AG09309 (cell line): ENCODE data around the gene DLX6.

ENCODE experiments used
- DNase-seq: peaks from one replicate; pipeline ENCODE4 v3.0.0-alpha.2; 2010; ENCODE audit warnings: low read depth
- H3K4me3 ChIP-seq: 2 replicates; pipeline ENCODE4 v1.5.1; 2011; ENCODE audit warnings: mild to moderate bottlenecking, low read depth, low read length, moderate library complexity; ENCODE audit not compliant: control insufficient read depth
- TF ChIP-seq, protein P1 (sequence below): IDR thresholded peaks from 2 replicates; pipeline ENCODE4 v1.5.1; 2011; ENCODE audit warnings: mild to moderate bottlenecking, low read depth, low read length, inconsistent platforms; ENCODE audit not compliant: insufficient read depth, control insufficient read depth; ENCODE audit errors: missing control alignments

The DLX6 gene

DNA sequence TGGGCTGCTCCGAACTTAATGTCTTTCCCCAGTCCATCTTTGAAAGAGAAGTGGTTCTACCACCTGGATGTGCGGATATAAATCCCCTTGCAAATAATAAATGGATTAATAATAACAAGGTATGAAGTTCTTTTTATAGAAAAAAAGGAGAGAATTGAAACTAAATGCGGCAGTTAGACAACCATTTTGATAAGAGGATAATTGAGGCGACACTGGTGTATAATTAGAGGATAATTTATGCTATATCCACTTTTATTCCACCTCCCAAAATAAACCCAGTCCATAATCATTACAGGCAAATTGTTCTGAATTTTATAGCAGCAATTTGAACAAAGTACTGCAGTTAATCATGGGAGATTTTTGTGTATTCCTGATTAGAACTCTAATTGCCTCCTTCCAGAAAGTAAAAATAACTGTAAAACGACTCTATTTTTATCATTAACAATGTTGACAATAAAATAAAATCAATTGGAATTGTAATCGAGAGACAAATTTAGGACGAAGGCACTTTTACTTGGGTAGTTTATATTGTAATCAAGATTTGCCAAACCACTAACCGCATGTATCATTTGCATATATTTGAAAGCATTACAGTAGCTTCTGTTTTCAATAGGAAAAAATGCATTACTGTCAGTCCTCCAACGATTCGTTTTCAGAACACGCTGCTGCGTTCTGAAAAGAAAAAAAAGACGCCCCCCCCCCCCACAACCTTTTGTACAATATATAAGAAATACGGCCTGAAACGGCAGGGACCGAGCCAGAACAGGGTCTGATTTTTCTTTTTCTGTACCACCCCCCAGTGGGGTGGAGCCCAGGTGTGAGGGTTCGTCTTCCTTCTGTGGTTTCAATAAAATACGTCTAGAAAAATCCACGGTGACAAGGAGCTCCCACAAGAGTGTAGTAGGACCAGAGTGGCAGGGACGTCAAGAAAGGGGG lies 838 bp upstream of the DLX6 start:
- DNase-seq = no peak
- no peak overlapping the region for H3K4me3 ChIP-seq
- TF ChIP-seq, protein P1, sequence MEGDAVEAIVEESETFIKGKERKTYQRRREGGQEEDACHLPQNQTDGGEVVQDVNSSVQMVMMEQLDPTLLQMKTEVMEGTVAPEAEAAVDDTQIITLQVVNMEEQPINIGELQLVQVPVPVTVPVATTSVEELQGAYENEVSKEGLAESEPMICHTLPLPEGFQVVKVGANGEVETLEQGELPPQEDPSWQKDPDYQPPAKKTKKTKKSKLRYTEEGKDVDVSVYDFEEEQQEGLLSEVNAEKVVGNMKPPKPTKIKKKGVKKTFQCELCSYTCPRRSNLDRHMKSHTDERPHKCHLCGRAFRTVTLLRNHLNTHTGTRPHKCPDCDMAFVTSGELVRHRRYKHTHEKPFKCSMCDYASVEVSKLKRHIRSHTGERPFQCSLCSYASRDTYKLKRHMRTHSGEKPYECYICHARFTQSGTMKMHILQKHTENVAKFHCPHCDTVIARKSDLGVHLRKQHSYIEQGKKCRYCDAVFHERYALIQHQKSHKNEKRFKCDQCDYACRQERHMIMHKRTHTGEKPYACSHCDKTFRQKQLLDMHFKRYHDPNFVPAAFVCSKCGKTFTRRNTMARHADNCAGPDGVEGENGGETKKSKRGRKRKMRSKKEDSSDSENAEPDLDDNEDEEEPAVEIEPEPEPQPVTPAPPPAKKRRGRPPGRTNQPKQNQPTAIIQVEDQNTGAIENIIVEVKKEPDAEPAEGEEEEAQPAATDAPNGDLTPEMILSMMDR = no peak

DNA sequence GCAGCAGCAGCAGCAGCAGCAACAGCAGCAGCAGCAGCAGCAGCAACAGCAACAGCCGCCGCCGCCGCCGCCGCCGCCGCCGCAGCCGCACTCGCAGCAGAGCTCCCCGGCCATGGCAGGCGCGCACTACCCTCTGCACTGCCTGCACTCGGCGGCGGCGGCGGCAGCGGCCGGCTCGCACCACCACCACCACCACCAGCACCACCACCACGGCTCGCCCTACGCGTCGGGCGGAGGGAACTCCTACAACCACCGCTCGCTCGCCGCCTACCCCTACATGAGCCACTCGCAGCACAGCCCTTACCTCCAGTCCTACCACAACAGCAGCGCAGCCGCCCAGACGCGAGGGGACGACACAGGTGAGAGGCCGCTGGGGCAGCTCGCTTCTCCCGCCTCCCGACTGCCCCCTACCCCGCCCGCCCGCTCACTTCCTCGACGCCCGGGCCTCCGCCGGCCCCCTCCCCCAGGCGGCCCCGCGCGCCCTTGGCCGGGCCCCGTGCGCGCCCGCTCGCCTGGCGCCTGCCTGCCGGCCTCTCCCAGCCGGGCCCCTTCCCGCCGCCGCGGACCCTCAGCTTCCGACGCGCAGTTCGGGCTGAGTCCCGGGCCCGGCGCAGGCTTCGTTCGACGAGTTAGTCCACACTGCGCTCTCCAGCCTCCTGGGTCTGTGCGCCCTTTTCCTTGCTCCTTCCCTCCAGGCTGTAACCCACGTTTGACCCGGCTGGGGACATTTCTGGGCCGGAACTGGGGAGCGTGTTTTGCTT lies 882 bp downstream of the DLX6 start:
- no peak for DNase-seq
- peak overlapping the region; percentile 41 for H3K4me3 ChIP-seq
- TF ChIP-seq, protein P1 = no peak

DNA sequence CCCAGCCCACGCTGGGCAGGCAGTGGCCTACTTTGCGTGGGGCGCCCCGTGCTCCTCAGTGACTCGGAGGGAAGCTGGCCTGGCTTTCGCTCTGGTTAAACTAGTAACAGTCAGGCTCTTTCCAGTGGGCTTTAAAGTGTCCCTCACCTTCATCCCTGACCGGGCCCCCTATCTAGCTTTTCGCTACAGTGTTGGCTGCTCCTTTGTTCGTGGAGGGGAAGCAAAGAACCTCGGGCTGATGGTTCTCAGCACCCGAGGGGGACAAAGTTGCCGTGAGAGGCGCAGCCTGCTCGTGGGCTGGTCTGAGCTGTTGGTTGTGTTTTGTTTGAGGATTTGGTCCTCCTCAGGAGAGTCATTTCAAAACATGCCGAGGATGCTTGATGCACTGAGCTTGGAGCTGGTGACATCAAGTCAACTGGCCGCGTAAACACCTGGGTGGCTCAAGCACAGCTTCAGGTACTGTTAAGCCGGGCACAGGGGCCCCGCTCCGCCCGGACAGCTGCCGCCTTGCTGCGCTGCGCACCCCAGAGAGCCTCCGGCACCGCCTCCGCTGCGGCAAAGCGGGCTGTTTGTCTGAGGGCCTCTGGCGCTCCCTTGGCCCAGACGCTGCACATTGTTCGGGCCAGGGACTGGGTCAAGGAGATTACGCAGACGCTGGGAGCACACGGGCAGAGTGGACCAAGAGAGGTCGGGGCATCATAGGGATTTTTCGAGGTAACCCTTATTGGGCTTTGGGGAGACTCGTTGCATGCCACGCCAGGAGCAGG lies 1.6 kb downstream of the DLX6 start:
- TF ChIP-seq, protein P1 = no peak
- no peak for DNase-seq
- no peak overlapping the region for H3K4me3 ChIP-seq

DNA sequence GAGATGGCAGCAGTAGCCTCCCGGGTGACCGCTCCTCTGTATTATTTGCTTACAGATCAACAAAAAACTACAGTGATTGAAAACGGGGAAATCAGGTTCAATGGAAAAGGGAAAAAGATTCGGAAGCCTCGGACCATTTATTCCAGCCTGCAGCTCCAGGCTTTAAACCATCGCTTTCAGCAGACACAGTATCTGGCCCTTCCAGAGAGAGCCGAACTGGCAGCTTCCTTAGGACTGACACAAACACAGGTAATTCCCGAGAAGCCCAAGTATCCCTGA lies 2.2 kb downstream of the DLX6 start:
- H3K4me3 ChIP-seq = no peak overlapping the region
- DNase-seq = no peak
- TF ChIP-seq, protein P1 = no peak

DNA sequence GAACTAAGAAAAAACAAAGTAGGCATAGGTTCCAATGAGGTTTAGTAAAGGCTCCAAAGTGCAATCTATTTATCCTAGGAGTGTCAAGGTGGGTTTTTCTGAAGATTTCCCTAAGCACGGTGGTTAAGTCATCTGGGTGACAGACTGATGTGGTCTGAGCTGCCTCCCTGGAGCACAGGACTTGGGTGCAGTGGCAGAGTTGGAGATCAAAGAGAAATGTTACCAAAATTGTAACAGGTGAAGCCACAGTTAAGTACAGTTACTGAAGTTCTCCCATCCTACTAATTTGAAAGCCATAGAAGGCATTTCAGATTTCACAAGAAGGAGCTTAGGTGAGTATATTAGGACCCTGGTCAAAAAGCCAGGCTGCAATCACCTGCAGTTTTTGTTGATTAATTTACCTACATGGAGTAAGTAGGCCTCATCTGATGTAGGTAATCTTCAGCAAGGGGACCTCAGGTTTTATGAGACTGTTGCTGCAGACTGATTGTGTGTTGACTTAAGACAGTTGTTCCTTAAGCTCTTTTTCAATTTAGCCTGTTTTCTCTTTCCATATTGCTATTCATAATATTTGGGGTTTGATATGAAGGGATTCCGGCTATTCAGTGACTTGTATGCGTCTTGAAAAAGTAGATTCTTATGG lies 3.0 kb downstream of the DLX6 start:
- no peak for DNase-seq
- no peak overlapping the region for H3K4me3 ChIP-seq
- TF ChIP-seq, protein P1 = no peak
